Activated naive CD4-positive, alpha-beta T cell (primary cell): ENCODE measurements around the gene CT47B1.
"Not testable (repeated sequence)": the region's sequence is repeated elsewhere in the genome, so short reads cannot be mapped to it uniquely, and the experiment has no call there.

Source experiments
- DNase-seq, 4 experiments: peaks; one replicate each; lab custom pipeline; 2025; lab: John Stamatoyannopoulos, UW

CT47B1 gene

DNA sequence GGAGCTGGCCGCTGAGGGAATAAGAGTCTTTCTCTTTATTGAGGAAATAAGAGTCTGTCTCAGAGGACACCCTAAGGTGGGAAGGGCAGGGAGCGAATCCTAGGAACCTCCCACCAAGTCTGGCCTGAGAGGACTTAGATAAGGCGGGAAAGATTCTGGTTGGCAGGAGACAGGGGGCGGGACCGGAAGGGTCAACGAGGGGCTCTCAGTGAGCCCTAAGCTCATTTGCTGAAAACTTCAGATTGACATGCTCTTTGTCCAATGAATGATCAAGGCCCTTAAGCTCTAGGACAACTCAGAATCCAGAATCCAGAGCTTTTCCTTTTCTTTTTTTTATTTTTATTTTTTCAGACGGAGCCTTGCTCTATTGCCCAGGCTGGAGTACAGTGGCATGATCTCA is at the start of gene CT47B1:
Gene CT47B1, minus strand, starts transcription at position 101 of the 400 bp plus-strand sequence. CDS start 196 bp downstream, outside the sequence.
- not testable (repeated sequence) for DNase-seq

DNA sequence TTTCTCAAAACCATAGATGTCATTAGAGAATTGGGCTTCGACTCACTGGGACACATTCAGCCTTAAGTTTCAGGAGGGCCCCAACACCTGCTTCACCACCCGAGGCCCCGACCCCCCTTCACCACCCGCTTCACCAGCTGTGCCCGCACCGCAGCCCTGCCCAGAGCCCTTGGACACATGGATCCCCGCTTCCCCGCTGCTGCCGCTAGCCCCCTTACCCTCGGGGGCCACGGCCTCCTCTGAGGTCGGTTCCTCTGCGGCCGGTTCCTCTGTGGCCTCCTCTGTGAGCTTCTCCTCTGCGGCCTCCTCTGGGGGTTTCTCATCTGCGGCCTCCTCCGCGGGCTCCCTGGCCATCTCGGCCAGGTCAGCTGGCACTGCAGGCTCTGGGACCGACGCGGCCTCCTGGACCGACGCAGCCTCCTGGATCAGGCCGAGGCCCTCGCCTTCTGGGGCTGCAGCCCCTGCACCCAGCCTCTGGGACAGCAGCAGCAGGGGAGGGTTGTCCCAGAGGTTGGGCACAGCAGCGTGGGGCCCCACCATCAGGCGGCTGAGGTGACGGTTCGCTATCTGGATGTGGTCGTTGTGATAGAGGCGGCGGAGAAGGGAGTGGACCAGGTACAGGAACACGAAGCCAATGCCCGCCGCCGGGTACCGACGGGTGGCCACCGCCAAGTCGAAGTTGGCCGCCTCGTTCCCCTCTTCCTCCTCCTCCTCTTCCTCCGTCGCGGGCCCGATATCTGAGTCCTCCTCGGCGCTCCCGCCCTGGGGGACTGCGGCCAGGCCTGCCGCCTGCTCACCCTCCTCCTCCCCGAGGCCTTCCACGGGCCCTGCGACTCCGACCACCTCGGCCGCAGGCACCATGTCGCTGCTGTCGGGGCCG is 748 bp downstream of the CT47B1 start:
- DNase-seq, result no peak

DNA sequence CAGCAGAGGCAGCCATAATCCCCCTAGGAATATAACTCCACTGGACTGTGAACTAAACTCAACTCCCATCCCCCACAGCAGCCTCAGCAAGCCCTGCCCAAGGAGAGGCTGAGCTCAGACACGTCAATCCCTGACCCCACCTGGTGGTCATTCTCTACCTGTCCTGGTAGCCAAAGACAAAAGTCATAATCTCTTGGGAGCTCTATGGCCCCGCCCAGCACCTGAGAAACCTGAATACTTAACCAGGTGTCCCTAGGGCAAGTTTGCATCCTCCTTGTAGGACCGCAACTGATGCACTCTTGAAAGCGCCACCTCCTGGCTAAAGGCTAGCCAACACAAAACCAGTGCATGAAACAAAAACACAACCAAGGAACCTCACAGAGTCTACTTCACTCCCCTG is 18.4 kb downstream of the CT47B1 start:
- no peak for DNase-seq

DNA sequence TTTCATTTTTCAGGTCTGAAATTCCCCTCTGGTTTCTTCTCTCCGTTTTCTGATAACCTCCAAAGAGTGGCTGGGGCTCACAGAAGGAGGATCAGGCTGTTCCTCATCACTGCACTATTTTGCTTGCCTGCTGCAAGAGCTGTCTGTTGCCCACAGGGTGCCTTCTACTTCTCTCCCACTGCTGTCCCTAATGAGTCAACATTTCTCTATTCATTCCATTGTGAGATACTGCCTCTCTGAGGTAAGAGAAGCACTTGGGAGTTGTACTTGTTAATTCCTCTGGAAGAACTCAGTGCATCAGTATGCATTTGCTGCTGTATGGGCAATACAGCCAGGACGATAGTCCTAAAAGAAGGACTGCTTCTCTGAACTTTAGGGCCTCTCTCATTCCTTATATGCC is 34.8 kb downstream of the CT47B1 start:
- DNase-seq, result no peak

DNA sequence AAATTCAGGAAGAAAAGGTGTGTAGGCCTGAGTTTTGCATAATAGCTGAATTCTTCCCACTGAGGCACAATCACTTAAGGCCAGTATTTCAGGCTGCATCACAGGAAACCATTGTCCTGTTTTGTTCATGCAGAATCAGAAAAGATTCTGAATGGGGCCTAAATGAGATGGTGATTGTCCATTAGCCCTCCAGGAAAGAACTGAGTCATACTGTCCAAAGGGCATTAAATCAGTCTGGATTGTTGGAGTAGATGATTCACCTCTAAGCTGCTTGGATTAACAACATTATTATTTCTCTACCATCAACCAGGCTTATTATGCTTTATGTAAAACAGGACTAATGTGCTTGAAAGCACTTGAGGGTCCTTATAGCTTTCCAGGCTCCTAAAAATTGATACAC is 36.2 kb downstream of the CT47B1 start:
- DNase-seq, result no peak

DNA sequence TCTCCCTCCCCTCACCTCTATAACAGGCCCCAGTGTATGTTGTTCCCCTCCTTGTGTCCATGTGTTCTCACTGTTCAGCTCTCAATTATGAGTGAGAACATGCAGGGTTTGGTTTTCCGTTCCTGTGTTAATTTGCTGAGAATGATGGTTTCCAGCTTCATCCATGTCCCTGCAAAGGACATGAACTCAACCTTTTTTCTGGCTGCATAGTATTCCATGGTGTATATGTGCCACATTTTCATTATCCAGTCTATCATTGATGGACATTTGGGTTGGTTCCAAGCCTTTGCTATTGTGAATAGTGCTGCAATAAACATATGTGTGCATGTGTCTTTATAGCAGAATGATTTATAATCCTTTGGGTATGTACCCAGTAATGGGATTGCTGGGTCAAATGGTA is 48.5 kb downstream of the CT47B1 start:
- DNase-seq, result not testable (repeated sequence)

DNA sequence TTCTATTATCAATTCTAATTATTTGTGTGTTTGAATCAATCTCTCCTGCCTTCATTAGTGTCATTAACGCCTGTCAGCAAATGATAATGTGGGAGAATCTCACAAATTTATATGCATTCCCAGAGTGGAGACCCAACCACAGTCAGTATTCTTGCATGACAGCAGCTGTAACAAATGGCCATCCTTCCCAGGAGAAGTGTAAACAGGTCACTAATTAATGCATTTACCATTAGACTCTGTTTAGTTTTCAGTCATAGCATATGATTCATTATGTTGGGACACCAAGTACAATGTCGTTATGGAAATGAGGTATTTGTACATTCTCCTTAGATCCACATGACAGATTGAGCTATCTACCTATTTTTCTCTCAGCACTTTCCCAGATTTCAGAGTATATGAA is 50.5 kb downstream of the CT47B1 start:
- DNase-seq, result no peak

DNA sequence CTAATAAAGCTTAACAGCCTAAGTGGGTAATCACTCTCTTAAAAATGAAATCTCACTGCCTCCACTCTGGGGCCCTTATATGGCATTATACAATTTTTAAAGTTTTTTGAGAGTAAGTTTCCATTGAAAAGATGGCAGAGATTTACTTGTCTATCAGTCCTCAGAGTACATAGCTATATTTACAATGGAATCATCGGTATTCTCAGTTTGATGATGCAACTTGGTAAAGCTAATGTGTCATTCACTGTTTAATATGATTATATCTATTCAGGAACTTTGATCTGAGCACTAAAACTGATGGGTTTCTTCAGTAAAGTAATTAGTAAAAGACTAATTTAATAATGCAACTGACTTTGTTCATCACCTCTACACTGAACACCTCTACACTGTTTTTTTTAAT is 51.6 kb downstream of the CT47B1 start:
- DNase-seq, result no peak

DNA sequence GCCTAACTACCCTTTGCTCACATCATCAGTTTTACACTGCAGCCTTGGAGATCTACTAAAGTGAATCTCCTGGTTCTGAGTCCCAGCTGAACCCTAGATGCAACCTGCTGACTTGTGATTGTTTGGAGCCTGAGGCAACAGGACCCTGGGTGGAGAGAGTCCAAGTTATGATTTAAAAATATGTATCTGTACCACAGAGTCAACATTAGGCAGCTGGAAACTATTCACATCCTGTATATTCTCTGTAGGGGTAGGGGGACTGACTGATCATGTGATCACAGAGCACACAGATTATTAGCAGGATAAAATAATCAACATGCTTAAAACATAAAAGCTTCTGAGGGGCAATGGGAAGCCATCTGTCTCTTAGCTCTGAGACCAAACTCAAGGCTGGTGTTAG is 52.1 kb downstream of the CT47B1 start:
- no peak for DNase-seq
